Coronary artery (tissue), 2 donors: ENCODE results near the gene KCNQ2.

Experiments used
- DNase-seq: peaks from one replicate; pipeline ENCODE4 v3.0.0-alpha.2; 2017; ENCODE audit warnings: low spot score
- H3K27ac ChIP-seq, 2 donors: fragments of 200-600 bp; sonication (generic); one replicate each; pipeline ENCODE4 v1.5.1; 2016 to 2019
- H3K4me3 ChIP-seq: fragments of 200-600 bp; sonication (generic); 2 replicates; pipeline ENCODE4 v1.5.1; 2016; ENCODE audit warnings: mild to moderate bottlenecking, moderate library complexity
- CTCF ChIP-seq: fragments of 200-600 bp; sonication (generic); IDR thresholded peaks from one replicate; pipeline ENCODE4 v1.5.1; 2019; ENCODE audit warnings: antibody characterized with exemption

Gene KCNQ2

GRCh38 chr20:63464289-63464635 is 8.2 kb downstream of the KCNQ2 start:
- Histone ChIP-seq H3K4me3 (no peak overlapping the region), H3K27ac (no peak overlapping the region)
- TF ChIP-seq CTCF: no peak
- DNase-seq: no peak

- no peak overlapping the region for H3K27ac ChIP-seq
- no peak overlapping the region for H3K4me3 ChIP-seq
- no peak for TF ChIP-seq CTCF
- DNase-seq: no peak
These were observed 8.8 kb downstream of the KCNQ2 start for GRCh38 chr20:63463400-63464288.

GRCh38 chr20:63462244-63462643 is 10.2 kb downstream of the KCNQ2 start:
- no peak overlapping the region for H3K4me3 ChIP-seq
- DNase-seq: no peak
- no peak for TF ChIP-seq CTCF
- no peak overlapping the region for H3K27ac ChIP-seq

- no peak for DNase-seq
- TF ChIP-seq CTCF: no peak
- Histone ChIP-seq H3K27ac (no peak overlapping the region), H3K4me3 (no peak overlapping the region)
These were observed 11.2 kb downstream of the KCNQ2 start for GRCh38 chr20:63461104-63461763.

- DNase-seq: no peak
- TF ChIP-seq CTCF: no peak
- no peak overlapping the region for H3K27ac ChIP-seq
- no peak overlapping the region for H3K4me3 ChIP-seq
These were observed 13.4 kb downstream of the KCNQ2 start for GRCh38 chr20:63459070-63459380.

- no peak overlapping the region for H3K27ac ChIP-seq
- H3K4me3 ChIP-seq: no peak overlapping the region
- no peak for TF ChIP-seq CTCF
- DNase-seq: no peak
These were observed 14.0 kb downstream of the KCNQ2 start for GRCh38 chr20:63458170-63459069.
